Measurements from ENCODE around the gene CDH13.

CDH13 gene

DNA sequence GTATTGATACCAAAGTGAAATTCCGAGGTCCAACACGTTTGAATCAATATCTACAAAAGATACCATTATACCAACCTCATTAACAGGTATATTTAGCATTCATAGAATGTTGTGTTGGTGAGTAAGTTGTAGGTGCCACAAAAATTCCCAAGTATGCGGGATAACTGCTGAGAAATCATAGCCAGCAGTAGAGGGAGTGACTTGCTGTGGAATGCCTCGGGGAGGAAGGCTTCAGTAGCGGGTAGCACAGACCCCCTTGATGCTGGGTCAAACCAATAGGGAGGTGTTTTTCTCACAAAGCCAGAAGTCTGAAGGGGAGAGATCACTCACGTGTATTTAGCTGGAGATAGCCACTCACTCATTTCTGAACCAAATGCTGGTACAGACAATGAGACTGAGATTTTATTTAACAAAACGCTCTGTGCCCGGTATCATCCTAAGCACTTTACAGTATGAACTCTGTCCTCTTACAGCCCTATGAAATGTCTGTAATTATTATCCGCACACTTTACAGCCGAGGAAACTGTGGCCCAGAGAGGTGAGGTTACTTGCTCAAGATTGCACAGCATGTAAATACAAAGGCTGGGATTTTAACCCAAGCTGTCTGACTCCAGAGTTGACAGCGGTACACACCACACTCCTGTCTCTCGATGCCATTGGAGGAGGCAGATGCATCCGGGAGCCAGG is 1204.1 kb downstream of the CDH13 start:
- DNase-seq (ENCODE audit: low read depth in 2 of 2), result no peak

- DNase-seq (ENCODE audit: low read depth in 2 of 2), result no peak
Observed at GRCh38 chr16:83831456-83831987, 1204.8 kb downstream of the CDH13 start.

DNA sequence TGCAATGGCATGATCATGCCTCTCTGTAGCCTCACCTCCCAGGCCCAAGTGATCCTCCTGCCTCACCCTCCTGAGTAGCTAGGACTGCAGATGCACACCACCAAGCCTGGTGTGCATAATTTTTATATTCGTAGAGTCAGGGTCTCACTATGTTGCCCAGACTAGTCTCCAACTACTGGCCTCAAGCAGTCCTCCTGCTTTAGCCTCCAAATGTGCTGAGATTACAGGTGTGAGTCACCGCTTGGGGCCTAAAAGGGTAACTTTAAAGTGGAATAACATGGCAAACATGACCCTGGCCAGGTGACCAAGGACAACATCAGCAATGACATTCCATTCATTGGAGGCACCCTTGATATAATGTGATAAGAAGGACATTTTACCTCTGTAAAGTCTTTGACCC is 1207.2 kb downstream of the CDH13 start:
- DNase-seq (ENCODE audit: low read depth in 2 of 2), result no peak

- DNase-seq (ENCODE audit: low read depth in 2 of 2), result peak; percentile 41 to 50
Observed at GRCh38 chr16:83835586-83836566, 1209.1 kb downstream of the CDH13 start.

GRCh38 chr16:83837566-83837965 is 1210.8 kb downstream of the CDH13 start:
- DNase-seq (ENCODE audit: low read depth in 2 of 2), result no peak

- DNase-seq (ENCODE audit: low read depth in 2 of 2), result no peak
Observed at GRCh38 chr16:83838151-83838550, 1211.4 kb downstream of the CDH13 start.

GRCh38 chr16:83839561-83839960 is 1212.8 kb downstream of the CDH13 start:
- no peak for DNase-seq (ENCODE audit: low read depth in 2 of 2)

GRCh38 chr16:83840060-83840617 is 1213.4 kb downstream of the CDH13 start:
- DNase-seq (ENCODE audit: low read depth in 2 of 2), result no peak

DNA sequence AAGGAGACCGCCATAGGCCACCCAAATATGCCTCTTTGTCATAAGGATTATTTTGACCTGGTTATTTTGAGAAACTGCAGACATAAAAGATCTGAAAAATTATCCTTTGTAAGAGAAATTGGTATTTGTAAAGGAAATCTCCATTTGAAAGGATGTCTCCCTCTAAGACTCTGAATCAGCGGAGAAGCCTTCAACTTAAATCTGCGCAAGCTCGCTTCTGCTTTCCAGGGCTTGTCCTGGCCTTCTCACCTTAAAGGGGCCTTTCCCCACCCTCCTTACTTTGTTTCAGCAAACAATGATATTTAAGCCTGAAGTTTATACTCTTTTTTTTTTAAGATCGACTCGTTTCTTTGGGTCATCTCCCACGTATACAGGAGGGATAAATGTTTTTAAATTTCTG is 1215.5 kb downstream of the CDH13 start:
- DNase-seq (ENCODE audit: low read depth in 2 of 2), result no peak

DNA sequence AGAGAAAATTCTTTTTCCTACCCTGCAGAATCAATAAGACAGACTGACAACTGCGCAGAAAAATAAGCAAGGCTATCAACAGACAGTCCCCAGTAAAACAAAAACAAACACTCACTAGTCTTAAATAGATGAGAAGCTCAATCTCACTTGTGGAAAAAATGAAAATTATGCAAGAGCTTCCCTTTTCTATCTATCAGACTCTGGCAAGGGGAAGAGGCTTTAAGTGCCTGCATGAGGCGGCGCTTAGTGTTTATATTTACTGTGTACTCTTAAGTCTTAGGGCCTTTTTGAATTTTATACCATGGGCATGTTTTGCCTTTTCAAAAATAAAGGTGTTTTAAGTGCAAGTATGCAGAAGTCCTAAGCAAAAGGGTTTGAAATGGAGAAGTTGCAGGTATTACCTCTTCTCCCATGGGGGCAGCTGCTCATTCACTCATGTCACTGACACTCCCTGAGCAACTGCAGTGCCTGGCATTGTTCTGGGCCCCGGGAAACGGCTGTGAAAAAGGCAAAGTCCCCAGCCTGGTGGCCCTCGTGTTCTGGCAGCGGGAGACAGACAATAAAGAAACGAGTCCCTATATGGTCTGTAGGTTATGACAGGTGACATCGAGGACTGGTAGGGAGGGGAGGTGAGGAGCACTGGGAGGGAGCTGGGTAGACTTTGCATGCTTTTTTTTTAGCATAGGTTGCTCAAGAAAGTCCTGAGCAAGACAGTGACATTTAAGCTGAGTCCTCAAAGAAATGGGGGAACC is 1216.2 kb downstream of the CDH13 start:
- DNase-seq (ENCODE audit: low read depth in 2 of 2), result no peak

DNA sequence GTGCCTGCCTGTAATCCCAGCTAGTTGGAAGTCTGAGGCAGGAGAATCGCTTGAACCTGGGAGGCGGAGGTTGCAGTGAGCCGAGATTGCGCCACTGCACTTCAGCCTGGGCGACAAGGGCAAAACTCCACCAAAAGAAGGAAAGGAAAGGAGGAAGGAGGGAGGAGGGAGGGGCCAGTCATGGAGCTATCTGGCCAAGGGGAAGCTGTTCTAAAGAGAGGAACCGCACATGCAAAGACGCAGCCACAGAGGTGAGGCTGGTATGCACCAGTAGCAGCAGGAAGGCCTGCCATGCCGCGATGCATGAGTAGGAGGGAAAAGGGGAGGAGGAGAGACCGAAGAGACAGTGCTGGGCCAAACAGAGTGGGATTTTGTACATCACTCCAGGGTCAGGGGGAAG is 1216.9 kb downstream of the CDH13 start:
- DNase-seq (ENCODE audit: low read depth in 2 of 2), result no peak

- no peak for DNase-seq (ENCODE audit: low read depth in 2 of 2)
Observed at GRCh38 chr16:83845263-83845662, 1218.5 kb downstream of the CDH13 start.

DNA sequence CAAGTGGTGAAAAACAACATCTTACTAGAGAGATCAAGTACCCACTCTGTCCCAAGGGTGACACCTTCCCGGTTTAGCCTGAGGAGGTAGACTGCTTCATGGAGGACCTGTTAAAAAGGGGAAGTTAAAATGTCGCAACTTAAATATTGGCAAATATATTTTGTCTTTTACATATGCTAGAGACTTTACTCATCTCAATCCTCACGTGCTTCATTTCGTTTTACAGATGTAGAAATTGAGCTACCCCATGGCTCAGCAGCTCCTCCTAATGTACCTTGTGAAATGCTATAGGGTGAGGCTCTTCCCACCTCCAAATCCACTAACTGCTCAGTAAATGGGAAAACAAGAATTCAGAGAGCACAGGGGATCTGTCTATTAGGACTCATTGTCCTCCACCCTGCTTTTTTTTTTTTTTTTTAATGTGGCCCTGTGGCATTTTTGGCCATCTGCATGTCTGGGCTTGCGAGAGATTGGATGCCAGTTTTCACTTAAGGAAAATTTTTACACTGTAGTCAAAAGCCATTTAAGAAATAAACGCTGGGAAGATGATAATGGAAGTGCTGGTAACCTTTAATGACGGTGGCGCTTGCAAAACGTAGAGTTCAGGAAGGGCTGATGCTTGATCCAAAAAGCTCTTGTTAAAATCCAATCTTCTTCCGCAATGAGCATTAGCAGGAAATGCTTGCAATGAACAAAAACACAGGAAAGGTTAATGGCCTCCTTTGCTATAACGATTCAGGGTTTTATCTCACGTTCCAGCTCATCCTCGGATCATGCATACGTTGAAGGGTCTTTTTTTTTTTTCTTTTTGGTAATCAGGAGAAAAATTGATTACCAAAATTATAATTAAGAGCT is 1220.8 kb downstream of the CDH13 start:
- DNase-seq (ENCODE audit: low read depth in 2 of 2), result no peak

GRCh38 chr16:83849421-83849820 is 1222.7 kb downstream of the CDH13 start:
- DNase-seq (ENCODE audit: low read depth in 2 of 2), result no peak

All from fibroblast of skin of left quadriceps (primary cell).